ENCODE results near the gene LHX5. TPM values are rescaled to one million over a fixed set of nuclear protein-coding genes. Genes with fewer than 3 reads are reported as not detected.

LHX5 gene
- total RNA-seq, 1 donor from 2014 or later, result not detected

DNA sequence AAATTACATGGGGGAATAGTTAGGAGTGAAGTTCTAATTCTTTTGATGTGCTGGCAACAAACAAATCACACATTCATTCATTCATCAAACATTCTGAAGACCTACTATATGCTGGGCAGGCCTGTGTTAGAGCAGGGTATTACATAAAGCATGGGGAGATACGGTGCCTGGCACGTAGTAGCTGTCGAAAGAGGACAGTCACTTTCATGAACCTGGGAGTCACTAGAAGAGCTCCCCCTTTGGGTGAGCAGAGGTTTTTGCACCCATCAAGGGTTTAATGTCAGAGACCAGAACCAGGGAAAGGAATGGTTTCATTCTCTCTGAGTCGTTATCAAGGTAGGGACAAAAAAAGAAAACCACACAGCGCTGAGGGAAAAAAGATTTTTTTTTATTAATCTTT is 10.0 kb downstream of the LHX5 start:
- Histone ChIP-seq H3K4me1 (peaks cover 31% of the 10 kb centered on the region), H3K36me3 (no peaks in the 10 kb centered on the region), H3K4me3 (no peak overlapping the region), H3K27me3 (peaks cover 83% of the 10 kb centered on the region), H3K9me3 (no peaks in the 10 kb centered on the region), H3K27ac (no peak overlapping the region)
- TF ChIP-seq, protein P1, sequence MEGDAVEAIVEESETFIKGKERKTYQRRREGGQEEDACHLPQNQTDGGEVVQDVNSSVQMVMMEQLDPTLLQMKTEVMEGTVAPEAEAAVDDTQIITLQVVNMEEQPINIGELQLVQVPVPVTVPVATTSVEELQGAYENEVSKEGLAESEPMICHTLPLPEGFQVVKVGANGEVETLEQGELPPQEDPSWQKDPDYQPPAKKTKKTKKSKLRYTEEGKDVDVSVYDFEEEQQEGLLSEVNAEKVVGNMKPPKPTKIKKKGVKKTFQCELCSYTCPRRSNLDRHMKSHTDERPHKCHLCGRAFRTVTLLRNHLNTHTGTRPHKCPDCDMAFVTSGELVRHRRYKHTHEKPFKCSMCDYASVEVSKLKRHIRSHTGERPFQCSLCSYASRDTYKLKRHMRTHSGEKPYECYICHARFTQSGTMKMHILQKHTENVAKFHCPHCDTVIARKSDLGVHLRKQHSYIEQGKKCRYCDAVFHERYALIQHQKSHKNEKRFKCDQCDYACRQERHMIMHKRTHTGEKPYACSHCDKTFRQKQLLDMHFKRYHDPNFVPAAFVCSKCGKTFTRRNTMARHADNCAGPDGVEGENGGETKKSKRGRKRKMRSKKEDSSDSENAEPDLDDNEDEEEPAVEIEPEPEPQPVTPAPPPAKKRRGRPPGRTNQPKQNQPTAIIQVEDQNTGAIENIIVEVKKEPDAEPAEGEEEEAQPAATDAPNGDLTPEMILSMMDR (IDR thresholded peaks at IDR 0.05), result no peak
- no peak for ATAC-seq
- intact Hi-C loops (cut with DNase I), result loop anchor here (10.0 kb wide), 1 partner anchor 453 kb away; no protein-coding TSS in a partner anchor
- no peak for DNase-seq

DNA sequence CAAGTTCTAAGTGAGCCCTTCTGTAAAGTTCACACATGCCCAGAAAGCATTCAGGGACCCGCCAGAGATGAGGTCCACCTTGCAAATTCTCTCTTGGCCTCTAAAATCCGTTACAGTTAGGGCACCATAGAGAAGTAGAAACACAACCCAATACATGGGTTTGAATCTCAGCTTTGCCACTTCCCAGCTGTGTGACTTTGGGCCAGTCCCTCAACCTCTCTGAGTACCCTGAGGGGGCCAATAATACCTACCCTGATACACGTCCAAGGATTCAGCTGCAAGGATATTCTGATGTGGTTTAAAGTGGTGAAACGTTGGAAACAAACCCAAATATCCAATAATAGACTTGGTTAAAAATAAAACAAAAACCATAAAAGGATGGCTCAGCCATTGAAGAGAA is 11.7 kb downstream of the LHX5 start:
- Histone ChIP-seq H3K27ac (no peak overlapping the region), H3K9me3 (no peaks in the 10 kb centered on the region), H3K4me1 (peaks cover 26% of the 10 kb centered on the region), H3K36me3 (no peaks in the 10 kb centered on the region), H3K4me3 (no peak overlapping the region), H3K27me3 (peaks cover 66% of the 10 kb centered on the region)
- TF ChIP-seq, protein P1 (IDR thresholded peaks at IDR 0.05), result no peak
- ATAC-seq, result no peak
- DNase-seq, result no peak
- intact Hi-C loops (cut with DNase I), result loop anchor here (10.0 kb wide), 1 partner anchor 455 kb away; no protein-coding TSS in a partner anchor

DNA sequence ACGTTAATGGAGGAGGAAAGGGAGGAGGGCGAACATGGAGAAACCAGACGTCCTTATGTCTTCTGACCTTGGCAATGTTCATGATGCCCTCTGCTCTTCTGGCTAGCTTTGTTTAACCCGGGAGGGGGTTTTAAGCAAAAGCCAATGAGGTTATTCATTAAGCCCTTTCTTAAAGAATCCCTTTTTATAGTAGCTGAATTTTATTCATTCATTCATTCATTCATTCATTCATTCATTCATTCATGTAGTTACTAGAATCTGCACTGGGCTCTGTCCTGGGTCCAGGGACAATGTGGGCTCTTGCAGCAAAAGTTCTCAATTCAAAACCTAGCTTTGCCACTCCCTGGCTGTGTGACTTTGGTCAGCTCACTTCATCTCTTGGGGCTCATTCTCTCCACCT is 14.0 kb downstream of the LHX5 start:
- Histone ChIP-seq H3K36me3 (no peaks in the 10 kb centered on the region), H3K27me3 (peaks cover 48% of the 10 kb centered on the region), H3K9me3 (no peaks in the 10 kb centered on the region), H3K4me1 (peaks cover 4% of the 10 kb centered on the region), H3K4me3 (no peak overlapping the region), H3K27ac (no peak overlapping the region)
- DNase-seq, result no peak
- intact Hi-C loops (cut with DNase I), result no loop called here
- no peak for ATAC-seq
- TF ChIP-seq, protein P1 (IDR thresholded peaks at IDR 0.05), result no peak

DNA sequence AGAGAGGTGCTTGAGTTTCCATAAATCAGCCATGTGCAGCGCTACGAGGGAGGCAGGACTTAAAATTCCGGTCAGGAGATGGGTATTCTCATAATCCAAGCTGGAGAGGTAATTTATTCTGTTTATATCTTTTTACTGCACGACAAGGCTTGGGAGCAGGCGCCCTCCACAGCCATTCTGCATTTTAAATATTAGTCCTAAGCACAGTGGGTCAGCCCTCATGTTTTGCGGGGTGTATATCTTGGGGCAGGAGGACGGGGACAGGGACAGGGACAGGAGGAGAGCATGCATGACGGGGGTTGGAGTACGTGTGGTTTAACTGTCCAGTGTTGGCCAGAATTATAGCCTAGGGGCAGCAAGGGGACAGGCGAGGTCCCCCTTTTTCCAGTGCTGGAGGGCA is 14.5 kb downstream of the LHX5 start:
- TF ChIP-seq, protein P1 (IDR thresholded peaks at IDR 0.05), result no peak
- intact Hi-C loops (cut with DNase I), result no loop called here
- H3K27me3 ChIP-seq, result peaks cover 43% of the 10 kb centered on the region

DNA sequence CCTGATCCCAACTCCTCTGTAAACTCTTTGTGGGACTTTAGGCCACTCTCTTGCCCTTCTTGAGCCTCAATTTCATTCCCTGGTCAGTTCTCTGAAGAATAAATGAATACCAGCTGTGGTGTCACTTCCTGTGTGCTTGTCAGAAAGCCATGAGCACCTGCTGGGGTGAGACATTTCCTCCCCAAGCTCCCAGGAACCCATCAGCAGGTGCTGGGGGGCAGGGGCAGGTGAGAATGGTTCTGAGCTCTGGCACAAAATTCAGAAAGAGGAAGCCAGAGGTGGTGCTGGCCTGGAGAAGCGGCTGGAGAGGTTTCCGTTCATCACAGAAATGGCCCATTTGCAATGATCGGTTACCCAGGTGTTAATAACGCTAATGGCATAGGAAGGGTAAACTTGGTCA is 14.9 kb downstream of the LHX5 start:
- Histone ChIP-seq H3K36me3 (no peaks in the 10 kb centered on the region), H3K4me1 (no peaks in the 10 kb centered on the region), H3K27me3 (peaks cover 39% of the 10 kb centered on the region), H3K9me3 (no peaks in the 10 kb centered on the region), H3K27ac (no peak overlapping the region), H3K4me3 (no peak overlapping the region)
- no peak for ATAC-seq
- no peak for DNase-seq
- TF ChIP-seq, protein P1 (IDR thresholded peaks at IDR 0.05), result no peak
- intact Hi-C loops (cut with DNase I), result no loop called here

More for the DNA sequence above, 14.5 kb downstream of the LHX5 start:
- no peaks in the 10 kb centered on the region for H3K36me3 ChIP-seq
- no peak overlapping the region for H3K27ac ChIP-seq
- H3K4me3 ChIP-seq, result no peak overlapping the region
- ATAC-seq (no peak), DNase-seq (no peak)
- no peaks in the 10 kb centered on the region for H3K9me3 ChIP-seq
- no peaks in the 10 kb centered on the region for H3K4me1 ChIP-seq

DNA sequence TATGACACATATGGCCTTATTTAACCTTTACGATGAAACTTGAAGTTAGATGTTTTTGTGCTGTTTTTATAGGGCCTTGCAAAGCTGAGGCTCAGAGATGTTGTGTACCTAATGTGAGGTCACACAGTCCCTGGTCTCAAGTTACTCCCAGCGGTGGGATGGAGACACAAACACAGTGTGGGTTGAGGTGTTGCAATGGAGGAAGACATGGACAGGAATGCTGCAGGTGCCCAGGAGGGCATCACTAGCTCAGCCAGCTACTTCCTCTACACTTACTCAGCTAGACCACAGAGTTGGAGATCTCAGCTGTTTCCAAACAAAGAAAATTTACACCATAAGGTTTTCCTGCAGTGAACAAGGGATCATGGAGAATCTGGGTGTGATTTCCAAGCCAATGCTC is 15.5 kb downstream of the LHX5 start:
- Histone ChIP-seq H3K27ac (no peak overlapping the region), H3K4me1 (no peaks in the 10 kb centered on the region), H3K9me3 (no peaks in the 10 kb centered on the region), H3K36me3 (no peaks in the 10 kb centered on the region), H3K27me3 (peaks cover 34% of the 10 kb centered on the region), H3K4me3 (no peak overlapping the region)
- ATAC-seq (no peak), DNase-seq (no peak)
- TF ChIP-seq, protein P1 (IDR thresholded peaks at IDR 0.05), result no peak
- intact Hi-C loops (cut with DNase I), result no loop called here
